Measurements from ENCODE around the gene KCTD2. TPM values are rescaled to one million over a fixed set of nuclear protein-coding genes. Genes with fewer than 3 reads are reported as not detected.

Gene KCTD2
- total RNA-seq, 2 donors from 2014 or later: 24.4 to 104 TPM

DNA sequence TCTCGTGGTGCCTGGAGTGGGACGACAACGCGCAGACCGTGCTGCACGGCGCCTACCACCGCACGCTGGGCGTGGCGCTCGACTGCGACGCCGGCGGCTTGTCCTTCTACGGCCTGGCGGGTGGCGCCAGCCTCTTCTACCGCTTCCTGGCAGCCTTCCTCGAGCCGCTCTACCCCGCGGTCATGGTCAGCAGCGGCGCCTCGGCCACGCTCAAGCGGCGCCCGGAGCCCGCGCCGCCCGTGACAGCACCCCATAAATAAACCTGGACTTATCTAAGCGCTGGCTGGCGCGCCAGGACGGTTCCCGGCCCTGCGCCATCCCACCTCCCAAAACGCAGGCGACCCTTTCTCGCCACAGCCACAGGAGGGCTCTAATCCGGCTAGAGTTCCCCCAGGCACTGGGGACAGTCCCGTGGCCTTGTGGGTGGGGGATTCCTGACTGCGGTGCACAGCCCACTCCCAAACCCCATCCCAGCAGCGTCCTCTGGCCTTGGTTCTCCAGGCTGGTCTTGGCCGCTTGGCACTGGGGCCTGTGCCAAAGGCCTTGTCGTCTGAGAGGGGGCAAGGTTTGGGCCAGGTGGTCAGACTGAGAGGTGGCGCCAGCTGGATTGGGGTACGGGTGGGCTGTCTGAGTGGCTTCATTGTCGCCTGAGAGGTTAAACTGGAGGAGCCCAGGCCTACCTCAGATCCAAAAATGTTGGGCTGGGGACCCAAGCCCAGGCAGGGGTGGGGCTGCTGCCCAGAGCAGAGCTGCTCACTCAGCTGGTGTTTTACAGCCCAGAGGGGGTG lies 30.7 kb downstream of the KCTD2 start:
- H3K4me1 ChIP-seq (replicated peaks): no peaks in the 10 kb centered on the region
- peak overlapping the region; percentile 17 to 29 for H3K4me3 ChIP-seq
- peak overlapping the region; percentile 57 to 66 for H3K27ac ChIP-seq
- H3K27me3 ChIP-seq (replicated peaks; ENCODE audit: insufficient read depth): no peaks in the 10 kb centered on the region
- peak; percentile 39 for DNase-seq (ENCODE audit: low spot score)
- intact Hi-C loops (cut with DNase I): no loop called here
- no peaks in the 10 kb centered on the region for H3K36me3 ChIP-seq
- TF ChIP-seq, protein P1, sequence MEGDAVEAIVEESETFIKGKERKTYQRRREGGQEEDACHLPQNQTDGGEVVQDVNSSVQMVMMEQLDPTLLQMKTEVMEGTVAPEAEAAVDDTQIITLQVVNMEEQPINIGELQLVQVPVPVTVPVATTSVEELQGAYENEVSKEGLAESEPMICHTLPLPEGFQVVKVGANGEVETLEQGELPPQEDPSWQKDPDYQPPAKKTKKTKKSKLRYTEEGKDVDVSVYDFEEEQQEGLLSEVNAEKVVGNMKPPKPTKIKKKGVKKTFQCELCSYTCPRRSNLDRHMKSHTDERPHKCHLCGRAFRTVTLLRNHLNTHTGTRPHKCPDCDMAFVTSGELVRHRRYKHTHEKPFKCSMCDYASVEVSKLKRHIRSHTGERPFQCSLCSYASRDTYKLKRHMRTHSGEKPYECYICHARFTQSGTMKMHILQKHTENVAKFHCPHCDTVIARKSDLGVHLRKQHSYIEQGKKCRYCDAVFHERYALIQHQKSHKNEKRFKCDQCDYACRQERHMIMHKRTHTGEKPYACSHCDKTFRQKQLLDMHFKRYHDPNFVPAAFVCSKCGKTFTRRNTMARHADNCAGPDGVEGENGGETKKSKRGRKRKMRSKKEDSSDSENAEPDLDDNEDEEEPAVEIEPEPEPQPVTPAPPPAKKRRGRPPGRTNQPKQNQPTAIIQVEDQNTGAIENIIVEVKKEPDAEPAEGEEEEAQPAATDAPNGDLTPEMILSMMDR (IDR thresholded peaks at IDR 0.05): peak in 1 of 4 experiments; percentile 20
- TF ChIP-seq POLR2A (IDR thresholded peaks at IDR 0.05) (no peak), POLR2AphosphoS5 (IDR thresholded peaks at IDR 0.05) (peak; percentile 20)
- WGBS: 12% methylated on average over 37 of the region's 53 CpGs
- no peaks in the 10 kb centered on the region for H3K9me3 ChIP-seq

DNA sequence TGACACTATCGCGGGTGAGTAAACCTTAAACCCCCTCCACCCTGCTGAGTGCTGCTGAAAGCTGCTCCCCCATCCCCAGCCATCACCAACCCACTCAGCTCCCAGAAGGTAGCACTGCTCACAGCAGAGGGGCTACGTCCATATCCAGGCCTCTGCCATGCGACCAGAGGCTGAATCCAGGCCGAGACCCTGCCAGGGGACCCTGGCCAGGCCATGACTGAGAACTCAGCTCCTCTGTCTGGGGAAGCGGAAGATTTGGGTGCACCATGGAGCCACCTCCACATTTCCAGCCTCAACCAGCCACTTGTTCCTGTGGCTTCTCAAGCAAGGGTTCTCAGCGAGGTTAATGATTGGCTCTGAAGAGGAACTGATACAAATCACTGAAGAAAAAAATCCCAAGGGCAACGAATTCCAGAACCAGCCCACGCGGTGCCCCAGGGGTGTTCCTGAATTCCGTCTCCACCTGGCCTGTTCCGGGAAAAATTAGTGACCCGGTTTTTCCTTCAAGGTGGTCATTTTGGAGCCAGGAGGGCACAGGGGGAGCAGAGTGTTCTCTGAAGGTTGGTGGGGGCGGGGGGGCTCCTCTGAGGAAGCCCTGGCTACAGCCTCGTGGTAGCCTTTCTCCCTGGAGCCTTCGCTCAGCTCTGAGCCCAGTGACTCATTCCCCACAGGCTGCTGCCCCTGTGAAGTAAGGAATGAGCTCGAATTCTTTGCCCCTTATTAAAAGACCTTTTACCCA lies 31.4 kb downstream of the KCTD2 start:
- intact Hi-C loops (cut with DNase I): no loop called here
- Histone ChIP-seq H3K4me3 (no peak overlapping the region), H3K4me1 (replicated peaks) (no peaks in the 10 kb centered on the region), H3K27me3 (replicated peaks; ENCODE audit: insufficient read depth) (no peaks in the 10 kb centered on the region), H3K9me3 (no peaks in the 10 kb centered on the region), H3K27ac (no peak overlapping the region), H3K36me3 (no peaks in the 10 kb centered on the region)
- DNase-seq (ENCODE audit: low spot score): no peak
- TF ChIP-seq, protein P1 (IDR thresholded peaks at IDR 0.05): no peak
- TF ChIP-seq POLR2A (IDR thresholded peaks at IDR 0.05): no peak
- TF ChIP-seq POLR2AphosphoS5 (IDR thresholded peaks at IDR 0.05): no peak
- 69% methylated on average over 17 of the region's 17 CpGs for WGBS

DNA sequence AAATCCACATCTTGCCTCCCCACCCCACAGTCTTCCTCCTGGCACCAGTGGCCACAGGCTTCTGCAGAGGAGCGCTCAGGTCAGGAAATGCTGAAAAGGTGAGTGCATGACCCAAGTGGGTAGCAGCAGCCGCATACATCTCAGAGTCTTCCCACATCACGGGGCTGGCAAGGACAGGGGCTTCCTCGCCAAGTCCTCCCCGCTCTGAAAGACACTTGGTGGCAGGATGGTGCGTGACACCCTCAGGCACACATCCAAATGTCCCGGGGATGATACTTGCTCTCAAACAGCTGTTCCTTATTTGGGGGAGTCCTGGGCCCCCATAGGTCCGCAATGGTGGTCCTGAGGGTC lies 32.0 kb downstream of the KCTD2 start:
- no peaks in the 10 kb centered on the region for H3K4me1 ChIP-seq (replicated peaks)
- WGBS: 76% methylated on average over 8 of the region's 8 CpGs
- no peak for DNase-seq (ENCODE audit: low spot score)
- no peak overlapping the region for H3K4me3 ChIP-seq
- H3K27ac ChIP-seq: no peak overlapping the region
- no peaks in the 10 kb centered on the region for H3K27me3 ChIP-seq (replicated peaks; ENCODE audit: insufficient read depth)
- intact Hi-C loops (cut with DNase I): no loop called here
- no peaks in the 10 kb centered on the region for H3K9me3 ChIP-seq
- no peaks in the 10 kb centered on the region for H3K36me3 ChIP-seq
- TF ChIP-seq, protein P1 (IDR thresholded peaks at IDR 0.05): no peak
- no peak for TF ChIP-seq POLR2AphosphoS5 (IDR thresholded peaks at IDR 0.05)
- TF ChIP-seq POLR2A (IDR thresholded peaks at IDR 0.05): no peak

DNA sequence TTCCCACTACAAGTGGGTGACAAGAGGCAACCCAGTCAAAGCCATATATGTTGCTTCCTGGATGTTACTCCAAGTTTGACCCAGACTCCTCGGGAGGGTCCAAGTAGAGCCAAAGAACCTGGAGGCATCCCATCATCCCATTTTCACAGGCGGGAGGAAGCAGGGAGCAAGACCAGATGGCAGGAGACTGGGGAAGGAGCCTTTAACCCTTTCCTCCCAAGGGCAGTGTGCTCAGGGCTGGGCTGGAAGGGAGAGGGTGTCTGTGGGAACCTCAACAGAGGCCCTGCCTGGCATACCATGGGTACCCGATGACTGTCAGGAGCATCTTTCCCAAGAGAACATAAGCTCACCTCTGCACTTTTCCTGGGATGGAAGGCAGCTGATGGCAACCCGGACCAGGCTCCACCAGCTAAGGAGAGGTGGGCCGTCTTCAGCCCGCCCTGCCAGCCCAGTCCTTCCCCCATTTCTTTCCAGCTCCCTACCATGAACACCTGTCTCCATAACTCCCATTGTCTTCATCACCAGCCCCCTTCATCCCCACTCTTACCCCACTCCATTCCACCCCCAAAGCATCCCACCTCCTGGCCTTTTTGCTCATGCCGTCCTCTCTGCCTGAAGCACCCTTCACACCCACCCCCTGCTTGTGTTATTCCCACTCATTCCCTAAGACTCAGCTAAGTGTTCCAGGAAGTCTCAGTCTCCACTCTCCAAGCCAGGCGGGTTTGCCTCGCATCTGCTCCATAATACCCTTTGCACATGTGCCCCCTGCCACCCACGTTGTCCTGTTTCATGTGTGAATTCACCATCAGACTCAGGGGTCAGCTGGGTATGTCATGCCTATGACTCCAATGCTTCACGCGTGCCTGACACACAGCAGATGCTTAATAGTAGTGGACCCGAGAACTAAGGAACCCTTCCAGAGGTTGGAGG lies 34.9 kb downstream of the KCTD2 start:
- no peak for DNase-seq (ENCODE audit: low spot score)
- intact Hi-C loops (cut with DNase I): no loop called here
- Histone ChIP-seq H3K9me3 (no peaks in the 10 kb centered on the region), H3K4me3 (no peak overlapping the region), H3K27me3 (replicated peaks; ENCODE audit: insufficient read depth) (no peaks in the 10 kb centered on the region), H3K4me1 (replicated peaks) (no peaks in the 10 kb centered on the region), H3K27ac (no peak overlapping the region), H3K36me3 (no peaks in the 10 kb centered on the region)
- WGBS: 77% methylated on average over 13 of the region's 13 CpGs
- TF ChIP-seq, protein P1 (IDR thresholded peaks at IDR 0.05): no peak
